NCI-H460 (cell line): ENCODE results near the gene PCF11. TPM values are rescaled to one million over a fixed set of nuclear protein-coding genes. Genes with fewer than 3 reads are reported as not detected.

ENCODE experiments used
- DNase-seq: peaks from one replicate; pipeline ENCODE4 v3.0.0-alpha.2; 2016; ENCODE audit warnings: low read depth; ENCODE audit errors: extremely low read depth
- total RNA-seq: library from RNA; depleted of rRNA; stranded (reverse); fragments of >200 nt; shearing (Covaris generic); gene quantifications from 2 replicates; pipeline ENCODE4 v1.2.3, GENCODE V29; 2014

PCF11 gene
- total RNA-seq, 1 experiment from 2014 or later = 50.9 TPM

GRCh38 chr11:83152264-83152663 is 4.7 kb upstream of the PCF11 start:
- no peak for DNase-seq

DNA sequence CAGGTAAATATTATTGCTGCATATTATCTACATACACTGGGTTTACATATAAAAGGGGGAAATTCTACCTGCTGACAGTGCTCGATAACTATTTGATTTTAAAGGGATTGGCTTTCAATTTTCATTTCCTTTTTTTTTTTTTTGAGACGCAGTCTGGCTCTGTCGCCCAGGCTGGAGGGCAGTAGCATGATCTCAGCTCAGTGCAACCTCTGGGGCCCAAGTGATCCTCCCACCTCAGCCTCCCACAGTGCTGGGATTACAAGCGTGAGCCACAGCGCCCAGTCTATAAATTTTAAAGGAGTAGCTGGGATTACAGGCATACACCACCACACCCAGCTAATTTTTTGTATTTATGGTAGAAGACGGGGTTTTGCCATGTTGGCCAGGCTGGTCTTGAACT is 3.2 kb upstream of the PCF11 start:
- DNase-seq = no peak

- peak; percentile 99 for DNase-seq
Measured at GRCh38 chr11:83156144-83156995, 561 bp upstream of the PCF11 start.

DNA sequence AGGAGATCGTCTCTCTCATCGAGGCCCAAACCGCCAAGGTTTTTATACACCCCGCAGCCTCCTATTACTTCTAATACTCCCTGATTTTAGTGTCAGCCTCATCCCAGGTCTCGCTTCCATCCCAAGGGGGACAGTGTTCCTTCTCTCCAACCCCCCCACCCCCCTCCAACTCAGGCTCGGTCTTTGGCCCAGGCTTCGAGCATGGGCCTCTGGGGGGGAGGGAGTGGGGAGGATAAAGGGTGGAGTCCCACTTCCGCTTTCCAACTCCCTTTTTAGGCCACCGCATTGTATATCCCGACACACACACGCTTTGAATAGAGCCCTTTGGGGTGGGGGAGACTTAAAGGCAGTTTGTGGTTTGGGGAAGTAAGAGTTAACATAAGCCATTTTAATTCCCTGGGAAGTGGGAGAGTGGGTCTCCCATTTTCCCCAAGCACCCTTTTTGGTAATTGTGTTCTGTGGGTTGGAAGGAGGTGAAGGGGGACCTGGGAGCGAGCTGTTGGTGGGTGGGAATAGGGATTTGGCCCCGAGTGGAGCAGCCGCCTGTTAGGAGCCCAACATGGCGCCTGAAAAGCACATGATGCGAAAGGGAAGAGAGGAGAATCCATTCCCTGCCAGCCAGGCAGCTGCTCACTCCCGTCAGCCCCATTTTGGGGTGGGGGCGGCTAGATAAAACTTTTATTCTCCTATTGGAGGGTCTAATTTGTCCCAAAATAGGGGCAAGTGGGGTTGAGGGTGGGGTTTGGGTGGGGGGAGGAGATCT is 844 bp downstream of the PCF11 start:
- DNase-seq = peak; percentile 45

DNA sequence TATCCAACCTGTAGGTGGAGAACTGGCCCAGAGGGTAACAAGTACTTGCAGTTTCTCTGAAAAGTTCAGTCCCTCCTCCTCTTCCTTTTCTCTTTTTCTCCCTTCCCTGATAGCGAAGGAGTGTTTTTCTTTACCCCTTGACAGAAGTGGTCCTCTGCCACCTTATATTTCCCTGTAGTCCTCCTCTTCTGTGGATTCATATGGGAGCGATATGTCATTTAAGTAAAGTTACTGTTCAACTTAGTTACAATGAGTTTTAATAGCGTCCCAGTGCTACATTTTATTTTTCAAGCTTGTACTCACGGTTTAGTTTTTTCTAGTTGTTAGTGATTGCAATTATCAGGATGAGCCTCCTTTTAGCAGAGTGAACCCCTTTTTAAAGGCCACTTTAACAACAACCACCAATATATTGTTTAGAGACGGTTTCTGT is 1.4 kb downstream of the PCF11 start:
- DNase-seq = no peak

DNA sequence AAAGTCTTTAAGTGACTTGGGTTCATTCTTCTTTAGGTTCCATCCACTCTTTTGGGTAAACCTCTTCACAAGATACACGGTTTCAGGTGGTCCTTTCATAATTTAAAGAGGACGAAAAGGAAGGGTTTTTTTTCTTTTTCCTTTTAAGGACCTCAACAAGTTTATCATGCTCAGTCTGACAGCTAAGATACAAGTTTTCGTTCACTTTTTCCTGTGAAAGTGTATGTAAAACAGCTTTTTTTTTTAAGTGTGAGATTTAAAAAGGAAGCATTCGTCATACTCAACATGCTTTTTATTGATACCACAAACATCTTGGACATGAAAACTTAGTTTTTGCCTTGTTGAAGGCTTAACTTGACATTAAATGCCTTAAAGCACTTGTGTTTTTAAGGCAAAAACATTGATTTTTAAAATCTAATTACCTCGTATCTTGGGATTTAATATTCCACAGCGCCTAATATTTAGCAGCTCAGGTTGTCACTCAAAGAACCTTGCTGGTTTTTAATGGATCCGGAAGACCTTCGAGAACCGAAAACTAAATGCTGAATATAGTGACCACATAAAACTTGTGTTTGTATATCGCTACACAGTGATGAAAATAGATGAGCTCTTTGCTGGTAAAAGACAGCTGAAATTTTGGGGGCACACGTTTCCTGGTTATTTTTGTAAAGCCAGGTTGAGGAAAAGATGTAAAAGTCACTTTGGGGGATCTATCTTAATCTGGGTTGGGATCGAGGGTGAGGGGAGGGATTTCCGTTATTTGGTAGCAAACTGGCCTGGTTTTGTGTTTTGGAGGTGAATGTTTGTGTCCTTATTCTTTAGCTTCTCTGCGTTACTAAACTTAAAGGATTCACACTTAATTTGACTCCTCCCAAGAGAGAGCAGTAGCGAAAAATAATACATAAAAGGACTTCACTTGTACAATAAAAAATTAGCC is 2.3 kb downstream of the PCF11 start:
- no peak for DNase-seq

GRCh38 chr11:83159902-83160865 is 3.3 kb downstream of the PCF11 start:
- DNase-seq = no peak

DNA sequence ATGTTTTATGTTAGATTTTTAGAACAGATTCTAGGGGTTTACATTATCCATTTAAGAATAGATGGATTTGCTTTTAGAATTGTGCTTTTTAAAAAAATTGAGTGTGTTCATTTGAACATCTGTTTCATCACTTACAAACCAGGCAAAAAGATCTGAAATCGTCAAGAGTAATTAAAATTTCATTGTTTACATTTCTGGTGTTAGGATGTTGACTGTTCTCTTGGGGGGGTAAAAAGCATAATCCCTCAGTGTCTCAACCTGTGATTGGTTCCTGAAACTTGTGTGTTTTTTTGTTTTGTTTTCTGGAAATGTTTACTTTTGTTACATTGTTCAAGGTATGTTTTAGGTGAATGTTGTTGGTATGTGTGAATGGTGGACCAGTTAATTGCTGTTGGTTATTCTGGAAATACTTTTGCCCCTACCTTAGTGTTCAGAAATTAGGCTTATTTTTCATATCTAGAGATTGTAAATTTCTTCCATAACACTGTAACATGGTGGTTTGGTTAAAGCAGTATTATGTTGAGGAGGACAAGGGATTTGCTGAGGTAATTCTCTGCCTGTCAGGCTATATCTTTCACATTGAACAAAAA is 4.8 kb downstream of the PCF11 start:
- no peak for DNase-seq

- DNase-seq = no peak
Measured at GRCh38 chr11:83162377-83162776, 5.4 kb downstream of the PCF11 start.

GRCh38 chr11:83166193-83166866 is 9.4 kb downstream of the PCF11 start:
- no peak for DNase-seq

GRCh38 chr11:83168756-83169155 is 11.8 kb downstream of the PCF11 start:
- no peak for DNase-seq

GRCh38 chr11:83170865-83171264 is 13.9 kb downstream of the PCF11 start:
- no peak for DNase-seq

GRCh38 chr11:83172551-83172950 is 15.6 kb downstream of the PCF11 start:
- no peak for DNase-seq

- DNase-seq = no peak
Measured at GRCh38 chr11:83174008-83174407, 17.1 kb downstream of the PCF11 start.

- DNase-seq = no peak
Measured at GRCh38 chr11:83175815-83176214, 18.9 kb downstream of the PCF11 start.

- no peak for DNase-seq
Measured at GRCh38 chr11:83181815-83182214, 24.9 kb downstream of the PCF11 start.

- DNase-seq = no peak
Measured at GRCh38 chr11:83185767-83186166, 28.8 kb downstream of the PCF11 start.

DNA sequence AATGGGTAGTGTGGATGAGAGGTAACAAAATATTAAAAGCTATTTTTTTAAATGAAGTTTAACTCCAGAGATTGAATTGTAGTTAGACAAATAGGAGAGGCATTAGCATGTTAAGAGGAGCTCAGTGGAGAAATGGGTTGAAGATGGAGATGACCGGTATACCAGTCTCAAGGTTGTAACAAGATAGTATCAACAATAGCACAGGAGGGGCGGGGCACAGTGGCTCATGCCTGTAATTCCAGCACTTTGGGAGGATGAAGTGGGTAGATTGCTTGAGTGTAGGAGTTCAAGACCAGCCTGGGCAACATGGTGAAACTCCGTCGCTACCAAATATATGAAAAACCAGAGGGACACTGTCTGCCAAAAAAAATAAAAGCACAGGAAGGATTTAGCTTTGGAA is 30.5 kb downstream of the PCF11 start:
- no peak for DNase-seq

- no peak for DNase-seq
Measured at GRCh38 chr11:83191491-83191890, 34.6 kb downstream of the PCF11 start.
